HG02840 (cell line): Measurements from ENCODE around the gene PKP2.
A peak's percentile ranks its signal among the peaks of the same experiment; 100 is the strongest.

ENCODE experiments used
- ATAC-seq: cut with Tn5 transposase; IDR thresholded peaks from one replicate; pipeline ENCODE4 v1.9.1; 2021; ENCODE audit warnings: mild to moderate bottlenecking, moderate library complexity, moderate number of reproducible peaks; ENCODE audit not compliant: unreplicated experiment, low FRiP score

Gene PKP2

DNA sequence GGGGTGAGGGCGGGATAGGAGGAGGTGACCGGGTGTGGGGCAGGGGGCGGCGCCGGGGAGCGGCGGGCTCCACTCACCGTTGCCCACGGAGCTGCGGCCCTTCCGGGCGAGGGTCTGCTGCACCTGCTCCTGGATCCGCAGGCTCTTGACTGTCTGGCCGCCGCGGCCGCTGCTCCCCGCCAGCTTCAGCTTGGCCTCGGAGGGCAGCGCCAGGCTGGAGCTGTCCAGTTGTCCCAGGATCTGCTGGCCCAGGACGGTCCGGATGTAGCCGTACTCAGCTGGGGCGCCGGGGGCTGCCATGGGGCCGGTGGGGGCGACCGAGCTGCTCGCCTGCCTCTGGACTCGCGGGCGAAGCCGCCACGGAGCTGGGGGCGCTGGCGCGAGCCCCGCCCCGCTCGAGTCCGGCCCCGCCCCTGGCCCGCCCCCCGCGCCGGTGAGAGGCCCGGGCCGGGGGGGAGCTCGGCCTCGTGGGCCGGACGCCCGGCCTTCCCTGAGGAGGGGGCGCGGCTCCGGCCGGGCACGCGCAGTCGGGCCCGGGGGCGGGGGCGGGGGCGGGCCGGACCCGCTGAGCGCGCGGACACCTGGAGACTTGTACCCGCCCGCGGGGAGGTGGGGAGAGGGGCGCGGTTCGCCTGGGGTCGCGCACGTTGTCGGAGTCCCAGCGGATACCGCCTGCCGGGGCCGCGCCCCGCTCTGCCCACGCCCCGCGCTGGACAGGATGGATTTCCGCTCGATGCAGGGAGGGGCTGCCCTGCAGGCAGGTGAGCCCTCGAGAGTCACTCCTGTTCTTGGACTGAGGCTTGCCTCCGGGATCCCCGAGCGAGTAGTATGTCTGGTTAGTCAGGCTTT is at the start of gene PKP2:
Gene PKP2, minus strand, starts transcription at position 346 of the 849 bp plus-strand sequence. Its CDS starts 46 bp downstream, at position 300.
- ATAC-seq = peak; percentile 53

DNA sequence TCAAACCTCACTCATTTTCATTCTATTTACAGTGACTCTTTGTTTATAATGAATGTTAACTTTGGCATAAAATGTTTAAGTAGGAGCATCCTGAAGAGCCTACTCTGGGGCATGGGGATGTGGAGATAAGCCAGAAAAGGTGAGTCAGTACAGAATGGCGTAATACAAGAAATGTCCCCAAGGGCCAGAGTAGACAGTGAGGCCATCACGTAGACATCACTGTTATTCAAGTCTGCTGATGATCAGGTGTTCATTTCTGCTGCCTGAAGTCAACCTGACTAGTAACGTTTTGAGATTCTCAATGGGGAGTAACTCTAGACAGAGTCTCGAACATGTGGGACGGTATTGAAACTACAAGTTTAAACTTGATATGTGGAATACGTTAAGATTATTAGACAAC is 47.6 kb upstream of the PKP2 start:
- ATAC-seq = no peak

DNA sequence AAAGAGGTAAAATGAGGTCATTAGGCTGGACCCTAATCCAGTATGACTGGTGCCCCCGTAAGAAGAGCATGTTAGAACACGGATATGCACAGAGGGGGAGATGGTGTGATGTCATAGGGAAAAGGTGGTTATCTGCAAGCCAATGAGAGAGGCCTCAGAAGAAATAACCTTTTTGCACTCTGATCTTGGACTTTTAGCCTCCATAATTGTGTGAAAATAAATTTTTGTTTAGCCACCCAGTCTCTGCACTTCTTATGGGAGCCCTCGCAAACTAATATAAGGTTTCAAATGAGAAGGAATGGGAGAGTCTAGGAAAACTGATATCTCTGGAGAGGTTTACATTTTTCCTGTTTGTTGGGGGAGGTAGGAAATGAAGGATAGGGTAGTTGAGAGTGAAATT is 43.2 kb upstream of the PKP2 start:
- no peak for ATAC-seq

DNA sequence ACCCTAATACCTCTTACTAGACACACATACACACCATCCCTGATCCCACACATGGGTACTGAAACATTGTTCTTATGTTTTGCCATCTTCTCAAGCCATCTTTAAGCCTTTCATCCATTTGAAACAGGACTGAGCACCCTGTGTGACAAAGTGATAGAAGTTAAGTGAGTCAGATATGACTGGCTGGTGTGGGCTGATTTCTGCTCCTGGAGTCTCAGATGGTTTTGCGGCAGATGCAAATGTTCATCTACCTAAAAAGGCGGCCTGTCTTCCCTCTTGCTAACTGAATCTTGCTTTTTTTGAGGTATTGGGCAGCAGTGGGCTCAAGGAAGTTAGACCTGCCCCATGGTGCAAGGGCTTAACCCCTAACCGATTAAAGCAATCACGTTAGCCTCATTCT is 30.4 kb upstream of the PKP2 start:
- no peak for ATAC-seq

DNA sequence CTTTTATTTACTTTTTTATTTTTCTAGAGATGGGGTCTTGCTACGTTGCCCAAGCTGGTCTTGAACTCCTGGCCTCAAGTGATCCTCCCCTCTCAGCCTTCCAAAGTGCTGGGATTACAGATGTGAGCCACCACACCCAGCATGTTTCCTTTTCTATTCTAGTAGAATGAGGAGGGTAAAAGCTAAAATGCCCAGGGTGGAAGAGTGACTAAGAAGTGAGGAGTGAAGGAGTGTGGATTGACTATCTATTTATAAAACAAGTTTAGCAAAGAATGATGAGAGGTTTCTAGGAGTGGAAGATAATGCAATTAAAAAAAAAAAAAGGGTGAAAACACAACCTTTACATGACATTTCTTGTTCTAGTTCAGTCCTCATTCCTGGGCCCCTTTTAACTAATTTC is 29.8 kb upstream of the PKP2 start:
- no peak for ATAC-seq

DNA sequence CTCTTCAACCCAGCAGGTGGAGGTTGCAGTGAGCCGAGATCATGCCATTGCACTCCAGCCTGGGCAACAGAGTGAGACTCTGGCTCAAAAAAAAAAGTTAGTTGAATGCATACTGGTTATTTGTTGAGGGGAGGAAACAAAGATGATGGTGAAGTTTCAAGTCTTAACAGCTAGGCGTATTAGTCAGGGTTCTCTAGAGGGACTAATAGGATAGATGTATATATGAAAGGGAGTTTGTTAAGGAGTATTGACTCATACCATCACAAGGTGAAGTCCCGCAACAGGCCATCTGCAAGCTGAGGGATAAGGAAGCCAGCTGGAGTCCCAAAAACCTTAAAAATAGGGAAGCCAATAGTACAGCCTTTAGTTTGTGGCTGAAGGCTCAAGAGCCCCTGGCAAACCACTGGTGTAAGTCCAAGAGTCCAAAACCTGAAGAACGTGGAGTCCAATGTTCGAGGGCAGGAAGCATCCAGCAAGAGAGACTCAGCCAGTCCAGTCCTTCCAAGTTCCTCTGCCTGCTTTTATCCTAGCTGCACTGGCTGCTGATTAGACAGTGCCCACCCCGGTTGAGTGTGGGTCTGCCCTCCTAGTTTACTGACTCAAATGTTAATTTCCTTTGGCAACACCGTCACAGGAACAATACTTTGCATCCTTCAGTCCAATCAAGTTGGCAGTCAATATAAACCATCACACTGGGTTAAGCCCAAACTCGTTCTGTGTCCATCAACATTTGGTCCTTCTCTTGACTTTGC is 26.1 kb upstream of the PKP2 start:
- ATAC-seq = no peak

DNA sequence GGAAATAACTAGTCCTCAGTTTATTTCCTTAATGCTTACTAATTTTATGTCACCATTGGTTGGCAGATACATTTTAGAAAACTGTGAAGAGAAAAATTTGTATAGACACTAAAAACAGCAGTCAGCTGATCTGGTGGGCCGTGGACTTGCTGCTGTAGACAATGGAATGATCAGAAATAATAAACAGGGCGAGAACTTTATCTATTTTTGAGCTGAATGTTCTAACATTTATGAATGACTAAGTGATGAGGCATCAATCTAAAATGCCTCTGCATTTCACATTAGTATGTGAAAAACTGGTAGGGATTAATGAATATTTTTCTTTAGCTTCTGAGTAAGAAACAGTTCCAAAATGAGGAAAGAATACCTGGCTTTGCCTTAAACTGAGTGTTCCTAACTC is 24.8 kb upstream of the PKP2 start:
- no peak for ATAC-seq

DNA sequence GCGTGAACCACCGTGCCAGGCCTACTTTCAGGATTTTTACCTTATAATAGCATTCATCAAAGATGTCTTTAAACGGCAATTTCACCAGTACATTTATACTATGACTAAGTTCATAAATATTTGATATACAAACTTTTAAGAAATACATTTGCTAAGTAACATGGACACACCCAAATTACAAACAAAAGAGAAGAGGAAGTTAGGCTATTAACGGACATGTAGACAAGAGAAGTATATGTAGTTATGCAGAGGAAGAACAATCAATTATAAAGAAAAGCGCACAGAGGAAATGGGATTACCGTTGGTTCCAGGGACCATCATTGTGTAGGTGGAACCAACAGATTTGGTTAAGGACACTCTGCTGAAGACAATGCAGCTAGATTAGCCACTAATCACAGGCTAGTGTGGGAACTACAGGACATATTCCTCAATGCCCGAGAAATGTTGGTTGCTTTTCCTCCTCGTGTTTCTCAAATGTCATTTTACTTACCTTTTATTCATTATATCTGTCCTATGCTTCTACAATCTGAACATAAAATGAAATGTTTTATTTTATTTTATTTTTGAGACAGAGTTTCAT is 24.0 kb upstream of the PKP2 start:
- no peak for ATAC-seq

DNA sequence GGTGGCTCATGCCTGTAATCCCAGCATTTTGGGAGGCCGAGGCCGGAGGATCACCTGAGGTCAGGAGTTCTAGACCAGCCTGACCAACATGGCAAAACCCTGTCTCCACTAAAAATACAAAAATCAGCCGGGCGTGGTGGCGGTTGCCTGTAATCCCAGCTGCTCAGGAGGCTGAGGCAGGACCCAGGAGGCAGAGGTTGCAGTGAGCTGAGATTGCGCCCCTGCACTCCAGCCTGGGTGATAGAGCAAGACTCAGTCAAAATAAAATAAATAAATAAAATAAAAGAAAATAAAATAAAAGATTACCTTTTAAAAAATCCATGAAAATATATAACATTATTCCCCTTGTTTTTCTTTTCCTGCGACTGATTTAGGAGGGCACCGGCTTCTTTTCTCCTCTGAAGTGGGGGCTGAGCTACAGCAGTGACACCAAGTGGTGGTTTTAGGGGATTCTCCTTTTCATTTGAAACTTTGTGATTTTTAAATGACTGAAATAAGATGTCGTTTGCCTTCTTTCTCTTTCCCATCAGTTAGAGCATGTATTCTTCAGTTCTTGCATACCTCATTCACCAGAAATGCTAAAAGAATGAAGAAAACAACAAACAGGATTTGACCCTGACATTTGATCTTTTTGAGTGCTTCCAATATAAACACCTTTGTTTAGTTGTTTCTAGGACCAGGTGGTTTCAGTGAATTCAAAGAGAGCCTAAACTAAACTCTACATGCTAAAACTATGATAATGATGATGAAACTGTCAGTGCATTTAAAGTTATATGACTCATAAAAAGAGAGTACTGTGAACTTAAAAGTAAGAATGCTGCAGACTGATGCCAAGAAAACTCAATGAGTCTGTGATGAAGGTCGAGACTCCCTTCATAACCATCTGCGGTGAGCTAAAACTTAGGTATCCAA is 22.6 kb upstream of the PKP2 start:
- ATAC-seq = no peak

DNA sequence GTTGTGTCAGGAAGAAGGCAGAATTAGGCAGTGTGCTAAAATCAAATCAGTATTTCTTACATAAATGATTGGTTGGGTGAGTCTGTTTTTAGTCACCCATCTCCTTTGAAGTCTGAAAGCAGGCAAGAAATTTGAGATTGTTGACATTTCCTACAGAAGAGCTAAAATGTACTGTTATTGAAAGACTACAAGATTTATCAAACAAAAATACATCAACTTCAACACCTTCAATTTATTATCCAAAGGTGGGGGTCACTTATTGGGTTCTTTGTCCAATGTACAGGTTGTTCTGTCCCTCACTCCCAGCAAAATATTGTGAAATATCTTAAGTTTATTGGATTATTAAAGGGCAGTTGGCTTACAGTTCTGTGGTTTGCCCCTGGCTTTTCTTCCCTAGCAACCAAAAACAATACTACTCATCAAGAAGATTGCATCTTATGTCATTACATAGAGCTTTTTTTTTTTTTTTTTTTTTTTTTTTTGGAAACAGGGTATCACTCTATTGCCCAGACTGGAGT is 20.6 kb upstream of the PKP2 start:
- no peak for ATAC-seq

DNA sequence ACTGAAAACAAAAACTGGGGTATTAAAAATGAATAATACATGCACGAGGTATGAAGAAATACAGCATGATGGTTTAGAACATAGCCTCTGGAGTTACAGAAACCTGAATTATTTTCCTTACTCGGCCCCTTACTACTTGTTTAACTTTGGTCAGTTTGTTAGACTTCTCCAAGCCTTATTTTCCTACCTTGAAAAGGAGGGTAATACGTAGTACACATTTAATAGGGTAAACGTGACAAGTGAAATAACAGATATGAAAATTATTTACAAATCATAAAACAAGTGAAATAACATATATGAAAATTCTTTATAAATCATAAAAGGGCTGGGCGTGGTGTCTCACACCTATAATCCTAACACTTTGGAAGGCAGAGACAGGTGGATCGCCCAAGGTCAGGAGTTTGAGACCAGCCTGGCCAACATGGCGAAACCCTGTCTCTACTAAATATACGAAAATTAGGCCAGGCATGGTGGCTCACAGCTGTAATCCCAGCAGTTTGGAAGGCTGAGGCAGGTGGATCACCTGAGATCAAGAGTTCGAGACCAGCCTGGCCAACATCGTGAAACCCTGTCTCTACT is 11.4 kb upstream of the PKP2 start:
- ATAC-seq = no peak

DNA sequence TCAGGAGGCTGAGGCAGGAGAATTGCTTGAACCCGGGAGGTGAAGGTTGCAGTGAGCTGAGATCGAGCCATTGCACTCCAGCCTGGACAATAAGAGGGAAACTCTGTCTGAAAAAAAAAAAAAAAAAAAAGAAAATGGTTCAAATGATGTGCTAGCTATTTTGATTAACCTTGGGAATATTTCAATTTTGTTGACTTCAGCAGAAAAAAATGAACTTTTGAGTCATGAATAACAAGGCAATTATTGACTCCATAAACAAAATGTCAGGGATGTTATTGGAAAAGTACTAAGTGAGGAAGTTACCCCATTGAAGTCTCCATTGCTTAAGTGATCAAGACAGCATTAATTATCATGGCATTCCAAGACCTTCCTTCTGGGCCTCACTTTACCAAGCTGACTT is 10.6 kb upstream of the PKP2 start:
- ATAC-seq = no peak

DNA sequence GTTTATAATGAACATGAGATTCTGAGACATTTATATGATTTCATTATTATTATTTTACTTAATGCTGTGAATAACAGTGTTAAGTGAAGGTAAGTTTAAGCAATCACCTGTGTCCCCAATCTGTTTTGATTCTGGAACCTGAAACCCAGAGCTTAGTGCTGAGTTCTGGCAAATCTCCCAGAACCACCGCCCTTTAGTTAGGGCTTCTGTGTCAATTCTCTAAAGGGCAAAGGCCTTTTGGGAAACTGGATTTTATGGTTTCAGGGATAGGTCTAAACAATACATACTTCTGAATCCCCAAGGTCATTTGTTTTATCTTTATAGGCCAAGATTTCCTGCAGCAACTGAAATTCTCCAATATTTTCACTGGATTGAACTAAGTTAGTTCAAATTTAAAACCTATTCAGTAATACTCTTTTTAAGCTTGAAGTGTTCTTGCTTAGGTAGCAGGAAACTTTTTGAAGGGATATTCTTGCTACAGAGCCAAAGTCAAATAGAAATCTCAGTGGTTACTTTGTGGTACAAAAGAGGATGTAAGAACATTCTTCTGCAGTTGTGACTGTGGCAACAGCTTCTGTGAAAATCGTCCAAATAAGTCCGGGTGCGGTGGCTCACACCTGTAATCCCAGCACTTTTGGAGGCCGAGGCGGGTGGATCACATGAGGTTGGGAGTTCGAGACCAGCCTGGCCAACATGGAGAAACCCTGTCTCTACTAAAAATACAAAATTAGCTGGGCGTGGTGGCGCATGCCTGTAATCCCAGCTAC is 10.0 kb upstream of the PKP2 start:
- peak; percentile 99 for ATAC-seq

DNA sequence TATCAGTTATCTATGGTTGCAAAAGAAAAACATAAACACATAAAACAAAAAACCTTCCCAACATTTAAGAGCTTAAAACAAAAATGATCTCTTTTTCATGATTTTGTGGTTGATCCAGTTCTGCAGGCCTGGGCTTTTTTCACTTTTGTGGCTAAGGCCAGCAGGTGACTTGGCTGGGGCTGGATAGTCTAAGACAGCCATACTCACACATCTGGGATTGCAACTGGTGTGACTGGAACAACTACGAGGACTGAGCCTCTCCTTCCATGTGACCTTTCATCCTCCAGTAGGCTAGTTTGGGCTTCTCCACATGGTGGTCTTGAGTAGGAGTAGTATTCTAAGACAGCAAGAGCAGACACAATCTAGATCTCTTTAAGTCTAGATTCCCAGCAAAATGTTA is 7.2 kb upstream of the PKP2 start:
- no peak for ATAC-seq

DNA sequence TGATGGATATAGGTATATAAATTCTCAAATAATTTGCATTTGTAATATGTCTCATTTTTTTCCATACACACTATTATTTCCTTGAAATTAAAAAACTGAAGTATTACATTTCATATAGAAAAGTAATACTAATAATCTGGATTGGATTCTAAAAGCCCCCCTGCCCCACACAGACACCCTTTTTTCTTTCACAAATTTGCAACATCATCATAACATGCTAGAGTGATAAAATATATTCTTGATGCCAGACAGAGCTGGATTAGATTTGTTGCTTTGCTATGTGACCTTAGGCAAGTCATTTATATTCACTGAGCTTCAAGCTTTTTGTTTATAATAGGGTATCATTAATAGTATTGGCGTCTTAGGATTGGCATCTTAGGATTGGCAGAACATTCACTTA is 6.7 kb upstream of the PKP2 start:
- ATAC-seq = no peak

DNA sequence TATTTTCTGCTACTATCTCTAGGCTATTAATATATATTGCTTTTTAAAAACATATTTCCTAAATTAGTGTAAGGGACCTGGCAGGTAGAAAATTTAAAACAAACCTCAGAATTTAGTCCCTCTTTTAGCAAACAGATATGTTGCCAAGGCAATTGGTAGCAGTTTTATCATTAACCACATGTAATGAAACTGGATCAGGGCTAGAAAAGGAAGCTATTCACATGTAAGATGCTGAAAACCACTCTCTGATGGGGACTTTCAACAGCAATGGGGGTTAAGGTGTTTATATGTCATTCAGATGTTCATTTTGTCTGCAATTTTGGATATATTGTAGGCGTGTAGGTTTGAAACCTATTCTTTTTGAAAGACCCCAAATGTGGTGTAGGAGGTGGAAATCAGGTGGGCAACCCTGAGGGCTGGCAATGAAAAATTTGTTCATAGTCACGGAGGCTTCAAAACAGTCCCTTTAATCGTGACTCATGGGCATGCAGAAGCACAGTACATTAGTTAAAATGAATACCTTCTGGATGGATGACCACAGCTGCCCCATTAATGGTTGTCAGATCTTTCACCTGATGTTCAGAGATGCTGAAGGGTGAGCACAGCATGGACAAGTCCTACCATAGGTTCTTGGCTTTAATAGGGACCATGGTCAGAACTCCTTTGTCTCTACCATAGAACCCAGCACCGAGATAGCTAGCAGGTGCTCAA is 5.9 kb upstream of the PKP2 start:
- ATAC-seq = no peak

DNA sequence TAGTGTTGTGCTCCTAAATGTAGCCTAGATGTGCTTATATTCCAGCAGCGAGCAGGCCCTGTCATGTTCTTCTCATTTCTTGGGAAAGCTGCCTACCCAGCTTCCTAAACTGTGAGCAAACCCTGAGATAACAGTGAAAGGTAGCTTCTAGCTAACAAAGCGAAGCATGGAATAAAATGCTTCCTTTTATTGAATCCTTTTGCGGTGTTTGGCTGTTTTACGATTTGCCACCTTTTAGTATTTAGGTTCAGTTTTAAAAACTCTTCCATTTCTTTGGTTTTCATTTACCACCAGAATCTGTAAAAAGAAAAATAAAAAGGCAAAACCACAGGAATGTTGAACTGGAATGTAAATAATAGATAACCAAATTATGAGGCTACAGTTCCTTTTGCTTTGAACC is 5.0 kb upstream of the PKP2 start:
- no peak for ATAC-seq

DNA sequence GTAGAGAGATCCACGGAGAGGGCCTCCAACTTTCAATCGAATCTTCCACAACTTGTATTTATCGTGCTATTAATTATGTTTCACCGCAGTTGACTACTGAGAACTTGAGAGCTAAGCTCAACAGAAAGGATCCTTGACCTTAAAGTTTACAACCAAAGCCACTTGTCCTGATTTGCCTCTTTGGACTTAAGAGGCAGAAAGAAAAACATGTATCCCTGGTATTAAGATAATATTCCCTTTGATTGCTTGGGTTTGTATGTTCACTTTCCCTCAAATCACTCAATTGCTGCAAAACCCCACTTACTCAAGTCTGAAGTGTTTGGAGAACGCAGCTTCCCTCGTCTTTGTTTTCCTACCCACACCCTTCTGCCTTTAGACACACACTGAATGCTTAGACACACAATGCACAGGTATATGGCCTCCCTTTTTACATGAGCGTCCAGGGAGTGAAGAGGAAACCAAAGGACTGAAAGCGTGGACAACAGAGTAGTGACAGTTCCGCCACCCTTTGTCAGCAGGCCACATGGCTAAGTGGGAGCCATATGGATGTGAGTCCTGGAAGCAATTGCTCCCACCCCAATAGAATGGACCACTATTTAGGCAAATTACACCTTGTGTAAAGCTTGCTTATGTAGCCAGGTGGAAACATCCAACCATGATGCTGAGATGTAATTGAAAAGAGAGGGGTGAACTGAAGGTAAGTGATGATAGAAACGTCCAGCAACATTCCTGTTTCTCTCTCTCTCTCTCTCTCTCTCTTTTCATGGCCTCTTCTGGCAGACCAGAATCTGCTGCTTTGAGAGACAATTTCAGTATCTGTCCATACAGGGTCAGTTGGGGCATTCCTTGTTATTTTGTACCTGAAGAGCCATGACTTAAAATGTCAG is 1.4 kb upstream of the PKP2 start:
- no peak for ATAC-seq
